Measurements from ENCODE around the gene MESD. TPM values are rescaled to one million over a fixed set of nuclear protein-coding genes. Genes with fewer than 3 reads are reported as not detected.

Gene MESD
- total and polyA plus RNA-seq, 2 of the 4 experiments (the other 2 are of a cell fraction) = 10.0 to 14.0 TPM

GRCh38 chr15:80992441-80992840 lies 2.8 kb upstream of the MESD start:
- no peak for DNase-seq
- Histone ChIP-seq H3K4ac (ENCODE audit: low read depth, low read length) (no peak overlapping the region), H3K4me1 (ENCODE audit: control insufficient read depth, insufficient read depth, low read length) (peaks cover 6% of the 10 kb centered on the region), H3K27me3 (ENCODE audit: control insufficient read depth, insufficient read depth, low read length) (no peaks in the 10 kb centered on the region), H3K36me3 (ENCODE audit: control insufficient read depth, insufficient read depth, low read length) (no peaks in the 10 kb centered on the region), H3K9me3 (ENCODE audit: control insufficient read depth, insufficient read depth, low read length) (no peaks in the 10 kb centered on the region), H2BK5ac (ENCODE audit: low read depth, low read length, poor library complexity, severe bottlenecking) (no peak overlapping the region), H3K79me1 (ENCODE audit: low read depth in 1 of 2, low read length in 2 of 2) (peaks cover 6 to 26% of the 10 kb centered on the region in 2 experiments), H3K18ac (ENCODE audit: low read depth, low read length) (no peak overlapping the region), H2AFZ (replicated peaks; ENCODE audit: low read length, poor library complexity) (no peak overlapping the region), H2AK5ac (ENCODE audit: low read depth, low read length) (peak overlapping the region; percentile 49), H3K4me3 (ENCODE audit: insufficient read depth, low read depth, low read length) (no peak overlapping the region), H3K14ac (replicated peaks; ENCODE audit: low read depth, low read length) (0 out of 2 replicates have a peak overlapping the region, but pooled peaks have one; percentile 20), H3K23ac (ENCODE audit: low read depth, low read length) (no peak overlapping the region), H4K91ac (ENCODE audit: insufficient read depth, low read depth, low read length) (no peak overlapping the region), H3K9ac (ENCODE audit: low read depth, low read length) (no peak overlapping the region), H3K4me2 (ENCODE audit: low read depth, low read length) (no peak overlapping the region), H4K20me1 (ENCODE audit: insufficient read depth, low read length) (peaks cover 13% of the 10 kb centered on the region; the same call in 1 of the 2 replicates), H3K27ac (ENCODE audit: insufficient read depth, low read length) (no peak overlapping the region), H4K8ac (ENCODE audit: low read depth in 2 of 2, low read length in 2 of 2) (no peak overlapping the region), H2BK15ac (ENCODE audit: low read depth, low read length) (0 out of 3 replicates have a peak overlapping the region, but pooled peaks have one; percentile 7), H2BK20ac (ENCODE audit: low read depth, low read length) (no peak overlapping the region), H2AK9ac (replicated peaks; ENCODE audit: low read depth, low read length, poor library complexity) (no peak overlapping the region), H2BK120ac (ENCODE audit: low read depth, low read length) (no peak overlapping the region), H3K9me1 (ENCODE audit: insufficient read depth, low read length) (peaks cover 15% of the 10 kb centered on the region), H3K56ac (ENCODE audit: extremely low read depth, insufficient read depth, low read length) (no peak overlapping the region), H4K5ac (ENCODE audit: low read depth, low read length) (no peak overlapping the region; the same call in 1 of the 2 replicates)
- dilution Hi-C loops (cut with HindIII; ENCODE audit: low sequenced_read_pairs, unreplicated experiment) (no loop called here), in situ Hi-C loops (cut with MboI; ENCODE audit: low sequenced_read_pairs) (loop anchor here (10.0 kb wide), 1 partner anchor 272 kb away; no protein-coding TSS in a partner anchor), intact Hi-C loops (cut with micrococcal nuclease) (no loop called here)
- ATAC-seq (ENCODE audit: low read depth) = no peak
- WGBS, 2 experiments (ENCODE audit: extremely low coverage in 2 of 2, insufficient read length in 1 of 2) = no CpG with 5 or more reads among the region's 1 CpG
- TF ChIP-seq CTCF (conservative IDR thresholded peaks at IDR 0.05; ENCODE audit: low read depth, low read length) (no peak), RAD21 (IDR thresholded peaks at IDR 0.05; ENCODE audit: low read length) (no peak), CEBPB (IDR thresholded peaks at IDR 0.05; ENCODE audit: low read depth, low read length) (no peak), USF2 (IDR thresholded peaks at IDR 0.05; ENCODE audit: low read depth, low read length) (no peak), MAZ (IDR thresholded peaks at IDR 0.05; ENCODE audit: borderline replicate concordance, low read depth, low read length) (no peak), POLR2A (IDR thresholded peaks at IDR 0.05; ENCODE audit: low read depth, low read length) (no peak), FOS (IDR thresholded peaks at IDR 0.05; ENCODE audit: low read depth, low read length) (no peak), RCOR1 (IDR thresholded peaks at IDR 0.05; ENCODE audit: insufficient replicate concordance, low read length) (no peak), BHLHE40 (IDR thresholded peaks at IDR 0.05; ENCODE audit: low read depth, low read length) (no peak), MAFK (IDR thresholded peaks at IDR 0.05; ENCODE audit: low read depth, low read length) (no peak), CHD1 (IDR thresholded peaks at IDR 0.05; ENCODE audit: low read depth, low read length) (no peak), NFE2L2 (IDR thresholded peaks at IDR 0.05; ENCODE audit: low read depth, low read length) (no peak), SMC3 (IDR thresholded peaks at IDR 0.05; ENCODE audit: low read depth, low read length) (no peak), ELK1 (IDR thresholded peaks at IDR 0.05; ENCODE audit: borderline replicate concordance, low read depth, low read length) (no peak), MXI1 (IDR thresholded peaks at IDR 0.05; ENCODE audit: borderline replicate concordance, low read depth, low read length) (no peak), RFX5 (IDR thresholded peaks at IDR 0.05; ENCODE audit: low read depth, low read length) (no peak)
- ChIA-PET CTCF (no interaction called here), POLR2A (ENCODE audit: unreplicated experiment) (no interaction called here)
- no TSS peak for BruUV-seq (replicated peaks)

Data from IMR-90 (cell line).